ENCODE data around the gene GPR150.
A peak's percentile ranks its signal among the peaks of the same experiment; 100 is the strongest.

Gene GPR150

GRCh38 chr5:95620030-95620869 lies at the start of gene GPR150:
Gene GPR150 (plus strand): TSS chr5:95620087. CDS start chr5:95620276, 189 bp downstream.
- DNase-seq (ENCODE audit: low spot score): peak; percentile 43

DNA sequence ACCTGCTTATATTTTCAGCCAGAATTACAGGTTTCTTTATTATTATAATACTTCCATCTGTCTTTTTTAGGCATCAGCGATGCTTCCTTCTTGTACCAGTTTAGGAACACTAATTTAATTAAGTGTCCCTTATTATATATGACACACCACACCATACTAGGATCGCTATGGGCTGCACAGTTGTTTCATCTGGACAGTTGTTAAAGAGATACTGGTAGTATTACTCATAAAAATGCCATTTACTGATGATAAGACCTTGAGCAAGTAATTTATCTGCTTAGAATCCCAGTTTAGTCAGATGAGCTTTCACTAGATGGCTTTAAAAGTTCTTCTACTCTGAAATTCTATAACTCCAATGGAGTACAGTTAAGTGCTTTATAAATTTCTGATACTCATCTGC lies 47.9 kb upstream of the GPR150 start:
- no peak for DNase-seq (ENCODE audit: low spot score)

DNA sequence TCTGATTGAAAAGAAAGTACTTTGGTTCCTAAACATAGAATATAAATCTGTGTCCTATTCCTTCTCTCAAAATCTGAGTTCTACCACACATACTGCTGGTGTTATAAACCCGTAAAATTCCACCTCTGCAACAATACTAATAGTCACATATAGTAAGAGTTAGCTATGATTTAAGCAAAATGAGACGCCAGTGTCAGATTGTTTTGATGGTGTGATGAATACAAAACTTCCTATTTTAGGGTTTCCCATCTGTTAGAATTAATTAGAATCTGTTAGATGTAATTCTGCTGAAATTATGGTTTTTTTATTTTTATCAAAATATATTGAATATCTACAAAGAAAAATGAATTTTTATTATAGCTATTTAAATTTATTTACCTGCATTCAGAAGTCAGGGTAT lies 38.3 kb upstream of the GPR150 start:
- no peak for DNase-seq (ENCODE audit: low spot score)

DNA sequence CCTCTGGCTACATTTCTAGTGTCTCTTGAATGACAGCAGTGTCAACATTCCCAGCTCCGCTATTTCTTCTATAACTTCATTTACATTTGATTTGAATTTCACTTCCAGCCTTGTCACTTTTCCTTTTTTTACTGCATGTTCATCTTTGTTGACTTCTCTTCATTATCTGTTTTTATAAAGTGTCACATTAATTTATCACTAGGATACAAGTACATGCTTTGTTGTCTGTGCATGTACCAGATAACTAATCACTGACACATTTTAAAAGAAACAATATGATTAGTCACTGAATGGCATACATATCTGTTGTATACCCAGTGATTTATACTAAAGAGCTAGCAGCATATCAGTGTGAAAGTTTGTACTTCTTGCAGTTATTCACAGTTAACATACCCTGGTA lies 35.9 kb upstream of the GPR150 start:
- no peak for DNase-seq (ENCODE audit: low spot score)

DNA sequence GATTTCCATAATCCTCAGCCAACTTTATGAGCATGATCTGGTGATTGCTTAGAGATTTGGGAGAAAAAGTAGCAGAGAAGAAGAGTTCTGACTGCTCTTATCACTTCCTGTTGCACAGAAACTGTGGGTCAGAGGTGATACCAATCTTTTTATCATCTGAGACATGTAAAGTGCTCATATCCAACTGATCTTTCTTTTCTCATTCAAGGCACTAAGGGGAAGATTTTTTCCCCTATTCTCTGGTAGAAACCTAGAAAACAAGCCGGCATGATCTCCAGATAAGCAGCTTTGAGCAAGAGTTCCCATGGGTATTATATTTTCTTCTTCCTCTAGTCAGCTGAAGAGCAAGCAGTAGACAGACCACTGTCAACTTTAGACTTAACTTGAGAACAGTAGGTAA lies 29.0 kb upstream of the GPR150 start:
- peak; percentile 47 for DNase-seq (ENCODE audit: low spot score)

- DNase-seq (ENCODE audit: low spot score): peak; percentile 88
Measured at GRCh38 chr5:95591490-95591901, 28.4 kb upstream of the GPR150 start.

DNA sequence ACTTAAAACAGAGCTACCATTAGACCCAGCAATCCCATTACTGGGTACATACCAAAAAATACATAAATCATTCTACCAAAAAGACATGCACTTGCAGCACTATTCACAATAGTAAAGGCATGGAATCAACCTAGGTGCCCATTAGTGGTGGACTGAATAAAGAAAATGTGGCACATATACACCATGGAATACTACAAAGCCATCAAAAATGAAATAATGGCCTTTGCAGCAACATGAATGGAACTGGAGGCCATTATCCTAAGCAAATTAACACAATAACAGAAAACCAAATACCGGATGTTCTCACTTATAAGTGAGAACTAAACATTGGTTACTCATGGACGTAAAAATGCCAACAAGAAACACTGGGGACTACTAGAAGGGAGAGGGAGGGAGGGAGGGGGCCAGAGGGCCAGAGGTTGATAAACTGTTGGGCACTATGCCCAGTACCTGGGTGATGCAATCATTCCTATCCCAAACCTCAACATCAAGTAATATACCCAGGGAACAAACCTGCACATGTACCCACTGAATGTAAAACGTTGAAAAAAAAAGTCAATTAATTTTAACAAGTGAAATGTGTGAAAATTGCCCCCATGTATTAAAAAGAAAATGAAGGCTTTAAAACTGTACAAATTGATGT lies 24.5 kb upstream of the GPR150 start:
- DNase-seq (ENCODE audit: low spot score): no peak

DNA sequence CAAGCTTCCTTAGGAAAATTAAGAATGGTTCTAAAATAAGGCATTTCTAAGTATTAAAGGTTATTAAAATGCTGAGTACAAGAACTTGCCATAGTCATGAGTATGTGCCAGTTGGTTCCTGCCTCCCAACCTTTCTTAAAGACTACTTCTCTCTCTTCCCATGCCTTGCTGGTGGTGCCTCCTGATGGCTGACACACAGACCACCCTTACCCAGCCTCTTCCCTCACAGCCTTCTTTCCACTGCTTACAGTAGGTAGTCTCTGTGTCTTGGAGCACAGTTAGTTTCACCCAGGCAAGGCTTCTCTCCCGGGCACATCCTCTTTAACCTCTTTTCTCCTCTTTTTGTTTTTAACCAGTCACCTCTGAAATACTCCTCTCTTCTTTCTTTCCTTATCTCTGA lies 20.6 kb upstream of the GPR150 start:
- no peak for DNase-seq (ENCODE audit: low spot score)

- DNase-seq (ENCODE audit: low spot score): no peak
Measured at GRCh38 chr5:95600557-95600956, 19.3 kb upstream of the GPR150 start.

GRCh38 chr5:95605786-95606185 lies 14.1 kb upstream of the GPR150 start:
- DNase-seq (ENCODE audit: low spot score): no peak

DNA sequence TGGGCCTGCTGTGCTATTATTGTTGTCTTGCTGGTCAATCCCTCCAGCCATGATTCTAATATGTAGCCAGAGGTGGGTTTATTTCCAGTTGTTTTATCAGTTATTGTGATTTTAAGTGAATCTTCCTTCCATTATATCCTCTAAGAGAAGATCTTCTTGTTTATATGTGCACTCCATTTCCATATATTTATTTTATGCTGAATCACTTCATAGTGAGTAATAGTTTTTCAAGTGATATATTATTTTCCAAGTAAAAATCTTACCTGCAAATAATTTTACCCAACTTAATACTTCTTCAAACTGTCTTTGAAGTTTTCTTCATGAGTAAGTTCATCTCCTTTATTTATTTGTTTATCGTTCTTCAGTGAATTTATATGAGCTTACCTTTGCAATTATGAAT lies 13.5 kb upstream of the GPR150 start:
- DNase-seq (ENCODE audit: low spot score): no peak

GRCh38 chr5:95609711-95610110 lies 10.2 kb upstream of the GPR150 start:
- DNase-seq (ENCODE audit: low spot score): no peak

GRCh38 chr5:95610546-95610945 lies 9.3 kb upstream of the GPR150 start:
- no peak for DNase-seq (ENCODE audit: low spot score)

GRCh38 chr5:95611396-95611795 lies 8.5 kb upstream of the GPR150 start:
- DNase-seq (ENCODE audit: low spot score): no peak

DNA sequence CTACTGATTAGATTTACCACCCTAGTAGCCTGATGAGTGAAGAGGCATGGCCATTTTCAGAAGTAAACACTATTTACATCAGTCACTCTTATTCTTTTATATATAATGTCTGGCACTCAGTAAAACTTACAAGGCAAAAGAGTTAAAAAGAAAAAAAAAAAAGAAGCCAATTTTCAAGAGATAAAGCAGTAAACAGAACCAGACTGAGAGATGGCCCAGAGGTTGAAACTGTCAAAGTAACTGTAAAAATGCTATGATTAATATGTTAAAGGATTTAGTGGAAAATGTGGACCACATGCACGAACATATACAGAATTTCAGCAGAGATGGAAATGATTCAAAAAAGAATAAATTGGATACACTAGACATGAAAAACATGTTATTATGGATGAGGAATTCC lies 6.4 kb upstream of the GPR150 start:
- DNase-seq (ENCODE audit: low spot score): no peak

DNA sequence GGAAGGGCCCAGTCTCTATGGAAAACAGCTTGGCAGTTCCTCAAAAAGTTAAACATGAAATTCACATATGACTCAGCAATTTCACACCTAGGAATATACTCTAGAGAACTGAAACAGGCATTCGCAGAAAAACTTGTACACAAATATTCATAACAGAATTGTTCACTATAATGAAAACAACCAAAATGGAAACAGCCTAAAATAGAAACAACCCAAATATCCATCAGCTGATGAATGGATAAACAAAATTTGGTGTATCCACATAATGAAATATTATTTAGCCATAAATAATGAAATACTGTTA lies 4.8 kb upstream of the GPR150 start:
- DNase-seq (ENCODE audit: low spot score): peak; percentile 41

- DNase-seq (ENCODE audit: low spot score): no peak
Measured at GRCh38 chr5:95617057-95617456, 2.8 kb upstream of the GPR150 start.

DNA sequence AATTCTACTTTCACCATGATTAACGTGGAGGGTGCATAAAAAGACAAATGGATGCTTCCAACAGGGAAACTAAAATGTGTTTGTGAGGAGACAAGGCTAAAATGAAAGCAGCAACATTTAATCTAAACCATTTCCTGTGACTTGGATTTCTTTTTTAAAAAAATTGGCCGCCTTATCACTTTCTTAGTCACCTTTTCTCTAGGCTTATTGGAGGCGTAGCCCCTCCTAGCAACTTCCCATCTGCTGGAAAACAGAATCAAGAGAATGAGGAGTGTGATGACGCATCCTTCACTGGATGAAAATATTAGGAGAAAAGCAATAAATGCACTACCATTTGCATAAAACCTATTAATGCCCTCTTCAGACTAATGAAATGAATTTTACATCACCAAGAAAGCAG lies 791 bp upstream of the GPR150 start:
- DNase-seq (ENCODE audit: low spot score): no peak

DNA sequence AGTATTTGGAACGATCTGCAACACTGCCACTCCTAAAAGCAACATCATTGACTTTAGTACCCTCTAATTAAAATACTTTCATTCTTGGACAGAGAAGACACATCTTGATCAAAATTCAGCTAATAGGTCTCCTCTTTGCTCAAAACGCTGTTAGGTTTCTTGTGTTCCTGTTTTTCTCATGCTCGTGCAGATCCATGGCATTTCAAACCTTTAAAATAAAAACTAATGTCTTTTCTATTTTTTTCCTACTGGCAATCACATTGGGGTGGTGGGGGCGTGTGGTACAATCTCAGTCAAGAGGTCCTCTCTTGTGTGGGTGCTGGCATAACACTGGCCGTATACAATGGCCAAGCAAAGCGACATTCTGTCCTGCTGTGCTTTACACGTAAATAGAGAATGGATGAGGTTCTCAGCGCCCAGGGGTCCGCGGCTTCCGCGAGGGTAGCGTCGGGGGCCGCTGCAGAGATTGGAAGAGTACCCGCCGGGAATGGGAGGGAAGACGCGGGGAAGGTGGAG lies 315 bp upstream of the GPR150 start:
- DNase-seq (ENCODE audit: low spot score): no peak

DNA sequence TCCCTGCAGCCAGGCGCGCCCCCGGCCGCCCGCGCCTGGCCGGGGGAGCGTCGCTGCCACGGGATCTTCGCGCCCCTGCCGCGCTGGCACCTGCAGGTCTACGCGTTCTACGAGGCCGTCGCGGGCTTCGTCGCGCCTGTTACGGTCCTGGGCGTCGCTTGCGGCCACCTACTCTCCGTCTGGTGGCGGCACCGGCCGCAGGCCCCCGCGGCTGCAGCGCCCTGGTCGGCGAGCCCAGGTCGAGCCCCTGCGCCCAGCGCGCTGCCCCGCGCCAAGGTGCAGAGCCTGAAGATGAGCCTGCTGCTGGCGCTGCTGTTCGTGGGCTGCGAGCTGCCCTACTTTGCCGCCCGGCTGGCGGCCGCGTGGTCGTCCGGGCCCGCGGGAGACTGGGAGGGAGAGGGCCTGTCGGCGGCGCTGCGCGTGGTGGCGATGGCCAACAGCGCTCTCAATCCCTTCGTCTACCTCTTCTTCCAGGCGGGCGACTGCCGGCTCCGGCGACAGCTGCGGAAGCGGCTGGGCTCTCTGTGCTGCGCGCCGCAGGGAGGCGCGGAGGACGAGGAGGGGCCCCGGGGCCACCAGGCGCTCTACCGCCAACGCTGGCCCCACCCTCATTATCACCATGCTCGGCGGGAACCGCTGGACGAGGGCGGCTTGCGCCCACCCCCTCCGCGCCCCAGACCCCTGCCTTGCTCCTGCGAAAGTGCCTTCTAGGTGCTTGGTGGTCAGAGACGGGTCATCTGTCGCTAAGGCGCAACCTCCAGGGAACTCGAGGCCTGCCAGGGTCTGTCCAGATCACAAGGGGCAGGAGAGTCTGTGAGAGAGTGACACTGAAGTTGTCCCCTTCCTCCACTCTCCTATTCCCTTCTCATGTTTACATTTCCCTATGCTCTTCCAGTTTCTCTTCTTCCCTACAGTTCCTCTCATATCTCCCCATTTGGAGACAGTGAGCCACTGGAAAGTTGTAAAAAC lies 1.3 kb downstream of the GPR150 start:
- DNase-seq (ENCODE audit: low spot score): peak; percentile 27

- DNase-seq (ENCODE audit: low spot score): no peak
Measured at GRCh38 chr5:95621839-95622629, 2.1 kb downstream of the GPR150 start.

DNA sequence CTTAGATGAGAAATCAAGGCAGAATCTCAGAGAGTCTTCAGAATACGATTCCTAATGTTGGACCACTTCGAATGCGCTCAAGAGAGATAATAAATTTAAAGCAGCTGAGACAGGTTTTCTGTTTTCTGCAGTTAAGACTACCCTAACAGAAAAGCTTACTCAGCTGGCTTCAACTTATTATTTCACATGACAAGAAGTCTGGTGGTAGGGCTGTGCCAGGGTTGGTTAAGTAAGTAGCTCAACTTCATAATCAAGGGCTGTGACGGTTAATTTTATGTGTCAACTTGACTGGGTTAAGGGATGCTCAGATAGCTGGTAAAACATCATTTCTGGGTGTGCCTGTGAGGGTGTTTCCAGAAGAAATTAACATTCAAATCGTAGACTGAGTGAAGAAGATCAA lies 3.8 kb downstream of the GPR150 start:
- DNase-seq (ENCODE audit: low spot score): no peak

All from activated CD4-positive, alpha-beta T cell treated with anti-CD3 and anti-CD28 coated beads, Interleukin-2, Interleukin-4, amounts not matched to agents 100 ng/mL and 50 ng/mL, durations not matched to agents 16 hours and 8 hours (primary cell).